T-helper 17 cell (primary cell): ENCODE results near the gene CRIM1. TPM values are rescaled to one million over a fixed set of nuclear protein-coding genes. Genes with fewer than 3 reads are reported as not detected.

Source experiments
- ATAC-seq: fragments of 150-1000 bp; cut with Tn5 transposase; 2 replicates; pipeline ENCODE4 v1.10.0; 2021; ENCODE audit warnings: mild to moderate bottlenecking, moderate library complexity
- DNase-seq, 3 donors: peaks; one replicate each; pipeline versions ENCODE4 v3.0.0 to v3.0.0-alpha.2; 2020 to 2021
- H3K9me3 ChIP-seq: one replicate; pipeline ENCODE4 v1.7.0; 2013; ENCODE audit warnings: low read length, mild to moderate bottlenecking; ENCODE audit not compliant: control insufficient read depth, poor library complexity, severe bottlenecking
- H3K27ac Mint-ChIP-seq: one replicate; pipeline ENCODE4 v1.8.0; 2022; ENCODE audit warnings: mild to moderate bottlenecking, moderate library complexity, mixed read lengths
- H3K27me3 Mint-ChIP-seq: one replicate; pipeline ENCODE4 v1.8.0; 2022; ENCODE audit warnings: mixed read lengths
- H3K36me3 Mint-ChIP-seq: one replicate; pipeline ENCODE4 v1.8.0; 2022; ENCODE audit warnings: low read depth, mixed read lengths
- H3K4me1 Mint-ChIP-seq: one replicate; pipeline ENCODE4 v1.8.0; 2022; ENCODE audit warnings: mild to moderate bottlenecking, mixed read lengths
- H3K4me3 Mint-ChIP-seq: one replicate; pipeline ENCODE4 v1.8.0; 2022; ENCODE audit warnings: mild to moderate bottlenecking, moderate library complexity, mixed read lengths
- total RNA-seq, 4 donors: library from RNA in 2 of 4; stranded (reverse) in 2 of 4; gene quantifications; one replicate each; pipeline ENCODE4 v1.2.3 and lab custom pipeline; 2022 to 2026

Gene CRIM1
- total RNA-seq, 2 donors from 2014 or later, result 2.2 to 2.3 TPM

DNA sequence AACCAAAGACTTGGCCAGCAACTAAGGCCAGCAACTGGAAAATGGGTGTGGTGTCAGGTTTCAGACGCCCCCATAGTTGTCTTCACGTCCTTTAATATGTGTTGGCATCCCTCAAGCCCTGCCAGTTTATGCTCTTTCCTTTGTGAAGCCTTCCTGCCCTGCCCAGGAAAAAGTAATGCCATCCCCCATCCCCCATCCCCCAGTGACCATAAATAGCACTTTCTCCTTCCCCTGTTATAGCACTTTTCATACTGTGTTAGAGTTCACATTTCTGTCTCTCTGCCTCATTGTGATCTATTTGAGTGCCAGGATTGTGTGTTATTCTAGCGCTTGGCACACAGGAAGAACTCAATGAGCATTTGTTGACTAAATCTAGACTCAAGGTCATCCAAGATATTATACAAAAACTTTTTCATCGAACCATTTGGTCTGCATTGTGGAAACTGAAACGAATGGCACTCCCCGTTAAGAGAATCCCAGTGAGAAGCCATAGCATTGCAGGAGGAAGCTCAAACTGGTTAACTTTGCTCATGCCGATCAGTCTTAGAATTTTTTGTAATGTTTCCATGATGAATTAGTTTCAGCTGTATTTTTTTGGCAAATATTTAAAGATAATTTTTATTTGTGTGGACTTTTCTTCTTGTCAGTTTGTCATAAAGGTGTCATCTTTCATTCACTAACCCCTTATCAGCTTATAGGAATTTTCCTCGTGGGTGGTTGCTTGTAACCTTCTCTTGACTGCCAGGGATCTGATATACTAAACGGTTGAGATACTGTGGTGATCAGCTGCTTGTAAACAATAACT is 15.7 kb downstream of the CRIM1 start:
- Mint-ChIP-seq H3K27ac (no peak overlapping the region), H3K27me3 (peaks cover 14% of the 10 kb centered on the region), H3K4me1 (peaks cover 2% of the 10 kb centered on the region), H3K4me3 (no peak overlapping the region), H3K36me3 (no peaks in the 10 kb centered on the region)
- no peak for DNase-seq
- no peak for ATAC-seq
- no peaks in the 10 kb centered on the region for H3K9me3 ChIP-seq

DNA sequence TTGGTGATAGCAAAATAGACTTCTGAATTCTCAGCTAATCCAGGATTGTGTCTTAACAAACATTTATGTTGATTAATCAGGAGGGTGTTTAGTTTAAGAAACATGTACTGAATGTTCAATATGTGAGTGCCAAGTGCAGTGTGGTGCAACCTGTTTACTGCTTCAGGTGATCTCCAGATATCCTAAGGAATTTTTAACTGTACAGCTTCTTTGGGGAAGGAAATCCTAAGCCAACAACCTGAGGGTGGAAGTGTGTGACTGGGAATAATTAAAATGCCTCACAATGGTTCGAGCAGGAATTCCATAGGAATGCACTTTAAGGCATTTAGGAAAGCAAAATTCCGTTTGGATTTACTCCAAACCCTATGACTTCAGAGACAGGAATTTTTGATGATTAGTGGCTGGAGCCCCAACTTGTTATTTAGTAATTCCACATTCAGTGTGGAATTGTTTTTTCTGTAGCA is 16.4 kb downstream of the CRIM1 start:
- no peak for DNase-seq
- H3K4me1 Mint-ChIP-seq, result peaks cover 2% of the 10 kb centered on the region
- H3K9me3 ChIP-seq, result no peaks in the 10 kb centered on the region
- ATAC-seq, result no peak
- H3K27ac Mint-ChIP-seq, result no peak overlapping the region
- H3K27me3 Mint-ChIP-seq, result peaks cover 21% of the 10 kb centered on the region
- H3K36me3 Mint-ChIP-seq, result no peaks in the 10 kb centered on the region
- no peak overlapping the region for H3K4me3 Mint-ChIP-seq

- ATAC-seq, result no peak
- H3K4me1 Mint-ChIP-seq, result peaks cover 2% of the 10 kb centered on the region
Observed at GRCh38 chr2:36373149-36373926, 17.8 kb downstream of the CRIM1 start.

GRCh38 chr2:36374585-36374984 is 19.0 kb downstream of the CRIM1 start:
- H3K9me3 ChIP-seq, result no peaks in the 10 kb centered on the region
- Mint-ChIP-seq H3K27ac (no peak overlapping the region), H3K27me3 (peaks cover 9% of the 10 kb centered on the region), H3K4me3 (no peak overlapping the region), H3K36me3 (no peaks in the 10 kb centered on the region), H3K4me1 (peaks cover 2% of the 10 kb centered on the region)
- ATAC-seq (no peak), DNase-seq (no peak)

More at GRCh38 chr2:36373149-36373926, 17.8 kb downstream of the CRIM1 start:
- Mint-ChIP-seq H3K36me3 (no peaks in the 10 kb centered on the region), H3K4me3 (no peak overlapping the region), H3K27ac (no peak overlapping the region), H3K27me3 (peaks cover 15% of the 10 kb centered on the region)
- H3K9me3 ChIP-seq, result no peaks in the 10 kb centered on the region
- DNase-seq, result no peak

GRCh38 chr2:36376319-36376765 is 20.8 kb downstream of the CRIM1 start:
- no peak overlapping the region for H3K4me3 Mint-ChIP-seq
- ATAC-seq (no peak), DNase-seq (no peak)
- no peak overlapping the region for H3K27ac Mint-ChIP-seq
- peaks cover 2% of the 10 kb centered on the region for H3K4me1 Mint-ChIP-seq
- H3K9me3 ChIP-seq, result no peaks in the 10 kb centered on the region
- peaks cover 9% of the 10 kb centered on the region for H3K27me3 Mint-ChIP-seq
- no peaks in the 10 kb centered on the region for H3K36me3 Mint-ChIP-seq

DNA sequence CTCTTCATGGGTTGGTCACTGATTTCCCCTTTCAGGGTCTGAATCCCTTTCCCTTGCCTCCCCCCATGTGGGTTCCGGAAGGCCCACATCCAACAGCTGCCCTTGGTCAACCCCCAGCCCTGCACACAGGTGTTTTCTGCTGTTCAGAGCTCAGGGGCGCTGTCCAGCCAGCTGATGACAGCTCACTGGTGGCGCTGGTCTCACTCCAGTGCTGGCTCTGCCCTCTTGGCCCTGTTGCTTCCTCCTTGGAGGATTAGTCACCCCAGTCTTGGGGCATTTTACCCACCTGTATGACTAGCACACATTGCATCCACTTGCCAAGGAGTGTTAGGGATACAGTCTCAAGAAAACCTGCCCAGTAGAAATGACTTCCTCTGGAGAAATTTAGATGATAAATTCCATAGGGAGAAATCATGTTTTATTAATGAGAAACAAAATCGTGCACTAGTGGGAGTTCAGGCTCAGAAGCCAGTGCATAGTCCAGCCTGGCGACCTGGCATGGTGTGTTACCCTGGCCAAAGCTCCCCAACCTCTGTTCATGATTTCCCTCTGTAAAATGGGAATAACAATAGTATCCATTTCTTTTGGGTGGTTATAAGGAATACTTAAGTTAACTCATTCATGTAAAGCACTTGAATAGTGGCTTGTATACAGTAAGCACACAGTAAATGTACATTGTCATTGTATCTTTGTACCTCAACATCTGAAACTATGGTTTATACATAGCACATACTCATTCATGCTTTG is 21.6 kb downstream of the CRIM1 start:
- H3K27me3 Mint-ChIP-seq, result peaks cover 9% of the 10 kb centered on the region
- no peak for DNase-seq
- no peak overlapping the region for H3K27ac Mint-ChIP-seq
- no peak for ATAC-seq
- H3K9me3 ChIP-seq, result no peaks in the 10 kb centered on the region
- no peak overlapping the region for H3K4me3 Mint-ChIP-seq
- H3K36me3 Mint-ChIP-seq, result no peaks in the 10 kb centered on the region
- peaks cover 2% of the 10 kb centered on the region for H3K4me1 Mint-ChIP-seq

GRCh38 chr2:36379710-36380448 is 24.3 kb downstream of the CRIM1 start:
- H3K36me3 Mint-ChIP-seq, result no peaks in the 10 kb centered on the region
- H3K4me1 Mint-ChIP-seq, result no peaks in the 10 kb centered on the region
- H3K9me3 ChIP-seq, result no peaks in the 10 kb centered on the region
- DNase-seq (no peak), ATAC-seq (no peak)
- no peak overlapping the region for H3K27ac Mint-ChIP-seq
- H3K27me3 Mint-ChIP-seq, result peaks cover 17% of the 10 kb centered on the region
- no peak overlapping the region for H3K4me3 Mint-ChIP-seq

DNA sequence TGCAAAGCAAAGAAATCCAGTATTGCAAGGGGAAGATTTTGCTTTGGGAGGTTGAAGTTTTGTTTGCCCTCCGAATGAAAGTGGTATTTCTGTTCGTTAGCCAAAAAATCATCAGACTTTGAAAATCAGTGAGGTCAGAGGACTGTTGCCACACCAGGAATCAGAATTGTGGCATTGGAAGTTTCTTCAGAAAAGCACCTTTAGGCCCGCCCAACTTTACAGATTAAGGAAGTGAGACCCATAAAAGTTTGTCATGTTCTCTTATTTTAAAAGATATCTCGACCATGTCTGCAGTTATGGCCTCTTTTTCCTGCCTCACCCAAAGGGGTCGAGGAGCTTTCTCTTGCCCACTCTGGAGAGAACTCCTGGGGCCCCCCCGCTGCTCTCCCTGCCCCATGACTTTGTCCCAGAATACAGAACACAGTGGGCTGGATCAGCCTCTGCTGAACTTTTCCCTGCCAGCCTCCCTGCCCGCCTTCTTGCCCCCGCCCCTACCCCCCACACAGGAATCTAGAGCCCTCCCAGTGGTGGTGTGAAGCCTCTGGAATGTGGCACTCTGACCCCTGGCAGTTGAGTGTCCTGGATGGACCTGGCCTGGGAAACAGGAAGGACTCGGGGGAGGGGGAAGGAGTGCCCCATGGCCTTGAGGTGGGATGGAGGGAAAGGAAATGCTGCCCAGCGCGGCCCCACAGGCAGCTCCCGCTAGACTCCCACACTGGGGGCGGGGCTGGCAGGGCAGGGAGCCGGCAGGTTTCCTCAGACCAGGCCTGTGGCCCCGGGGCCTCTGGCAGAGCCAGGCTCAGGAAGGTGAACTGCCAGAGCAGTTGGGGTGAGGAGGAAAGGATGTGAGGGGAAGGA is 25.3 kb downstream of the CRIM1 start:
- no peak for ATAC-seq
- DNase-seq, result no peak
- Mint-ChIP-seq H3K4me3 (no peak overlapping the region), H3K27me3 (peaks cover 17% of the 10 kb centered on the region), H3K27ac (no peak overlapping the region), H3K4me1 (no peaks in the 10 kb centered on the region), H3K36me3 (no peaks in the 10 kb centered on the region)
- H3K9me3 ChIP-seq, result no peaks in the 10 kb centered on the region

DNA sequence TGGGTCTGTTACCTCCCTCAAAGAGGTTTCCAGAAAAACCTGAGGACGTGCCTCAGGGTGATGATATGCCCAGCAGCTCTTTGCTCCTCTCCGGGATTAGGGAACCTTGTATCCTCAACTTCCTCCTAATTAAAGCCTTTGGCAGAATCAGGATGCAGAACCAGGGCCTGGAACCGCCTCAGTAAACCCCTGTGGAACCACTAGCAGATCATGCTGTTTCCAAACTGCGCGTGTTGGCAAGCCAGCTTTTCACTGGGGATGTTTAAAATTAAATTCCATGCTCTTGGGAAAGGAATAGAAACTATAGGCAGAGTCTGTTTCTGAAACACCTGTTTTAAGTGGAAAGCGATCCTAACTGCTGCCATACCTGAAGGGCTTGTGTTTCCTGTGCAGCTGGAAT is 26.4 kb downstream of the CRIM1 start:
- Mint-ChIP-seq H3K4me1 (no peaks in the 10 kb centered on the region), H3K36me3 (no peaks in the 10 kb centered on the region), H3K4me3 (no peak overlapping the region), H3K27ac (no peak overlapping the region), H3K27me3 (peaks cover 14% of the 10 kb centered on the region)
- H3K9me3 ChIP-seq, result no peaks in the 10 kb centered on the region
- no peak for ATAC-seq
- DNase-seq, result no peak

GRCh38 chr2:36382472-36382871 is 26.9 kb downstream of the CRIM1 start:
- no peak overlapping the region for H3K4me3 Mint-ChIP-seq
- H3K36me3 Mint-ChIP-seq, result no peaks in the 10 kb centered on the region
- DNase-seq (no peak), ATAC-seq (no peak)
- H3K9me3 ChIP-seq, result no peaks in the 10 kb centered on the region
- no peak overlapping the region for H3K27ac Mint-ChIP-seq
- peaks cover 3% of the 10 kb centered on the region for H3K4me1 Mint-ChIP-seq
- peaks cover 16% of the 10 kb centered on the region for H3K27me3 Mint-ChIP-seq

- Mint-ChIP-seq H3K27me3 (peaks cover 16% of the 10 kb centered on the region), H3K27ac (no peak overlapping the region), H3K36me3 (no peaks in the 10 kb centered on the region), H3K4me1 (peaks cover 7% of the 10 kb centered on the region), H3K4me3 (no peak overlapping the region)
- ATAC-seq, result no peak
- no peak for DNase-seq
- H3K9me3 ChIP-seq, result no peaks in the 10 kb centered on the region
Observed at GRCh38 chr2:36383726-36384125, 28.1 kb downstream of the CRIM1 start.

DNA sequence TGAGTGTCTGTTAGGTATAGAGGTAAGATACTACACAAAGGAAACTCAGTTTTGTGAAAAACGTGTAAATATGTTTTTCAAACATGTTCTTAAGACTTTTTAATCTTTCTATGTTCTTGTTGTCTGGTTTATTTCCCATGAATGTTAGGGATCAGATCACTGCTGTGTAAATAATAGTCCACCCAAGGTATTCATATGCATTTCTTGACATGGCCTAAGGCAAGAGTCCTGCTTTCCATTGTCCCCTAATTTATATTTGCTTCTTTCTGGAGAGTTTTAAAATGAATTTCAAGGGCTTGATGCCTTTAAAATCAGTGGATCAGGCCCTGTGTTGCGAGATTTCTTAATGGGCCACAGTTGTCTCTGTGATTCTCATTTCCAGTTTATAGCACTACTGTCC is 28.9 kb downstream of the CRIM1 start:
- DNase-seq (no peak), ATAC-seq (no peak)
- Mint-ChIP-seq H3K4me1 (peaks cover 7% of the 10 kb centered on the region), H3K36me3 (no peaks in the 10 kb centered on the region), H3K4me3 (no peak overlapping the region), H3K27ac (no peak overlapping the region), H3K27me3 (peaks cover 16% of the 10 kb centered on the region)
- no peaks in the 10 kb centered on the region for H3K9me3 ChIP-seq
